ENCODE results near the gene WNT3A. TPM values are rescaled to one million over a fixed set of nuclear protein-coding genes. Genes with fewer than 3 reads are reported as not detected.

Gene WNT3A
- total and polyA plus RNA-seq, 2 donors (not counting 3 experiments of a cell fraction or from before 2014, with no cell fraction given): not detected

GRCh38 chr1:228105270-228105995, 98.6 kb downstream of the WNT3A start:
- Histone ChIP-seq H2AFZ (ENCODE audit: low read depth, low read length) (no peak overlapping the region), H3K4me2 (ENCODE audit: insufficient read depth, low read length) (no peak overlapping the region), H3K36me3 (ENCODE audit: control insufficient read depth in 2 of 2, extremely low read depth in 1 of 2, insufficient read depth in 2 of 2, low read length in 2 of 2) (peaks cover 0 to 11% of the 10 kb centered on the region in 2 experiments), H3K9me3 (replicated peaks; ENCODE audit: control insufficient read depth, insufficient read depth, low read length) (no peaks in the 10 kb centered on the region), H3K27ac (ENCODE audit: insufficient read depth, low read depth, low read length) (no peak overlapping the region), H3K27me3 (ENCODE audit: control insufficient read depth in 2 of 2, insufficient read depth in 2 of 2, low read length in 2 of 2) (no peaks in the 10 kb centered on the region), H4K20me1 (replicated peaks; ENCODE audit: control insufficient read depth, extremely low read depth, insufficient read depth, low read length) (no peaks in the 10 kb centered on the region), H3K9me1 (replicated peaks; ENCODE audit: control insufficient read depth, extremely low read depth, insufficient read depth, low read length) (no peaks in the 10 kb centered on the region), H3K4me3 (replicated peaks in 1 of 3; ENCODE audit: insufficient read depth in 1 of 3, low read depth in 1 of 3, low read length in 3 of 3) (no peak overlapping the region), H3K9ac (replicated peaks; ENCODE audit: extremely low read depth, insufficient read depth, low read length) (no peak overlapping the region), H3K4me1 (ENCODE audit: control insufficient read depth, extremely low read depth, insufficient read depth, low read length) (peaks cover 21% of the 10 kb centered on the region), H3K79me2 (ENCODE audit: control insufficient read depth, insufficient read depth, low read length) (peaks cover 24% of the 10 kb centered on the region)
- intact Hi-C loops (cut with micrococcal nuclease) (loop anchor here (5.0 kb wide), 1 partner anchor 352 kb away; a partner anchor contains a TSS), dilution Hi-C loops (cut with MboI; ENCODE audit: extremely low pct_ligation_motif_present, low sequenced_read_pairs) (no loop called here)
- ChIA-PET CTCF (no interaction called here), POLR2A (no interaction called here)
- FAIRE-seq (no peak), DNase-seq (ENCODE audit: low read depth, low spot score) (no peak)
- no TSS peak for BruUV-seq (replicated peaks)
- TF ChIP-seq POLR2AphosphoS5 (IDR thresholded peaks at IDR 0.05; ENCODE audit: insufficient read depth, low read depth, low read length) (no peak), GATA2 (IDR thresholded peaks at IDR 0.05; ENCODE audit: insufficient read depth, insufficient read length, low read depth, low read length) (no peak), CTCF (IDR thresholded peaks at IDR 0.05; ENCODE audit: extremely low read depth in 1 of 2, insufficient read depth in 1 of 2, low read depth in 1 of 2, low read length in 2 of 2) (no peak), MYC (IDR thresholded peaks at IDR 0.05; ENCODE audit: low read depth, low read length) (no peak), POLR2A (IDR thresholded peaks at IDR 0.05; ENCODE audit: low read depth, low read length) (no peak)

All from endothelial cell of umbilical vein (primary cell).